Lower leg skin (tissue), 3 donors: ENCODE data around the gene POLR3G.

ENCODE experiments used
- POLR2A ChIP-seq, 2 donors: fragments of 450-650 bp; IDR thresholded peaks; one replicate each; pipeline ENCODE4 v1.6.1; 2016 to 2017; ENCODE audit warnings: antibody characterized with exemption in 2 of 2, mild to moderate bottlenecking in 1 of 2, moderate library complexity in 1 of 2
- TF ChIP-seq, protein P1 (sequence below), 3 donors: fragments of 450-650 bp; IDR thresholded peaks; one replicate each; pipeline ENCODE4 v1.5.1; 2016; ENCODE audit warnings: antibody characterized with exemption in 3 of 3, mild to moderate bottlenecking in 3 of 3, moderate library complexity in 2 of 3

DNA sequence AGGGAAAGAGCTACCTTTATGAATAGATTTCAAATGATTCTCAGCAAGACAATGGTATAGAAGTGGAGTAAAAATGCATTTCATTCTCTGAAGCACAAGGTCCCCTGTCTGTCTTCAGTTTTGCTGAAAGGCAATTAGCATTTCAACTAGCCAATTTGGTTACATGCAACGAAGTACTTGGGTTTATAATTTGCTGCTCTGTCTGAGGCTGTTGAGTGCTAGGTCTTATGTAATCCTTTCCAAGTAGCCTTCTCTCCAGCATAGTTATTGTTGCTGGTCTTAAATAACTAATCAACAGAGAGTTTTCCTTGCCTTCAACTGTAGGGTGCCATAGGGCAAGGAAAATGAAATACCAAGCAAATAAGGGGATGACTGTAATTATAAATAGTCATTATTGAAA lies 88.4 kb downstream of the POLR3G start:
- TF ChIP-seq, protein P1, sequence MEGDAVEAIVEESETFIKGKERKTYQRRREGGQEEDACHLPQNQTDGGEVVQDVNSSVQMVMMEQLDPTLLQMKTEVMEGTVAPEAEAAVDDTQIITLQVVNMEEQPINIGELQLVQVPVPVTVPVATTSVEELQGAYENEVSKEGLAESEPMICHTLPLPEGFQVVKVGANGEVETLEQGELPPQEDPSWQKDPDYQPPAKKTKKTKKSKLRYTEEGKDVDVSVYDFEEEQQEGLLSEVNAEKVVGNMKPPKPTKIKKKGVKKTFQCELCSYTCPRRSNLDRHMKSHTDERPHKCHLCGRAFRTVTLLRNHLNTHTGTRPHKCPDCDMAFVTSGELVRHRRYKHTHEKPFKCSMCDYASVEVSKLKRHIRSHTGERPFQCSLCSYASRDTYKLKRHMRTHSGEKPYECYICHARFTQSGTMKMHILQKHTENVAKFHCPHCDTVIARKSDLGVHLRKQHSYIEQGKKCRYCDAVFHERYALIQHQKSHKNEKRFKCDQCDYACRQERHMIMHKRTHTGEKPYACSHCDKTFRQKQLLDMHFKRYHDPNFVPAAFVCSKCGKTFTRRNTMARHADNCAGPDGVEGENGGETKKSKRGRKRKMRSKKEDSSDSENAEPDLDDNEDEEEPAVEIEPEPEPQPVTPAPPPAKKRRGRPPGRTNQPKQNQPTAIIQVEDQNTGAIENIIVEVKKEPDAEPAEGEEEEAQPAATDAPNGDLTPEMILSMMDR (IDR thresholded peaks at IDR 0.05) = no peak
- no peak for TF ChIP-seq POLR2A (IDR thresholded peaks at IDR 0.05)
